HG03432 (cell line): Measurements from ENCODE around the gene GSDMA.

Experiments
- ATAC-seq: cut with Tn5 transposase; IDR thresholded peaks from one replicate; pipeline ENCODE4 v1.9.1; 2021; ENCODE audit warnings: mild to moderate bottlenecking, moderate library complexity; ENCODE audit not compliant: unreplicated experiment

Gene GSDMA

GRCh38 chr17:39954876-39955275 lies 7.9 kb upstream of the GSDMA start:
- ATAC-seq = no peak

- no peak for ATAC-seq
Measured at GRCh38 chr17:39955726-39956225, 7.0 kb upstream of the GSDMA start.

- ATAC-seq = no peak
Measured at GRCh38 chr17:39960524-39961041, 2.2 kb upstream of the GSDMA start.

GRCh38 chr17:39963829-39964228 lies 1.0 kb downstream of the GSDMA start:
- no peak for ATAC-seq

GRCh38 chr17:39965017-39965699 lies 2.4 kb downstream of the GSDMA start:
- no peak for ATAC-seq

- no peak for ATAC-seq
Measured at GRCh38 chr17:39966771-39967170, 4.0 kb downstream of the GSDMA start.

- ATAC-seq = no peak
Measured at GRCh38 chr17:39968761-39969160, 6.0 kb downstream of the GSDMA start.

- ATAC-seq = no peak
Measured at GRCh38 chr17:39969375-39969774, 6.6 kb downstream of the GSDMA start.

GRCh38 chr17:39970157-39970692 lies 7.4 kb downstream of the GSDMA start:
- ATAC-seq = no peak

- ATAC-seq = no peak
Measured at GRCh38 chr17:39971076-39971603, 8.3 kb downstream of the GSDMA start.

- no peak for ATAC-seq
Measured at GRCh38 chr17:39972271-39972670, 9.5 kb downstream of the GSDMA start.

GRCh38 chr17:39973496-39973895 lies 10.7 kb downstream of the GSDMA start:
- no peak for ATAC-seq

- no peak for ATAC-seq
Measured at GRCh38 chr17:39974433-39974832, 11.6 kb downstream of the GSDMA start.

GRCh38 chr17:39975801-39976200 lies 13.0 kb downstream of the GSDMA start:
- no peak for ATAC-seq

GRCh38 chr17:39979016-39979670 lies 16.3 kb downstream of the GSDMA start:
- no peak for ATAC-seq

GRCh38 chr17:39979893-39980350 lies 17.1 kb downstream of the GSDMA start:
- ATAC-seq = peak; percentile 10

GRCh38 chr17:39980351-39981206 lies 17.8 kb downstream of the GSDMA start, which contains the start of gene PSMD3:
Gene PSMD3 (plus strand): TSS chr17:39980807. CDS start chr17:39980971, 164 bp downstream.
- peak; percentile 93 for ATAC-seq

- no peak for ATAC-seq
Measured at GRCh38 chr17:39981207-39981741, 18.5 kb downstream of the GSDMA start.

GRCh38 chr17:39981766-39982375 lies 19.1 kb downstream of the GSDMA start:
- ATAC-seq = no peak
